SKM-1 (cell line): ENCODE results near the gene LARP6.
A peak's percentile ranks its signal among the peaks of the same experiment; 100 is the strongest.
"Not testable (repeated sequence)": the region's sequence is repeated elsewhere in the genome, so short reads cannot be mapped to it uniquely, and the experiment has no call there.

Source experiments
- DNase-seq: peaks from one replicate; lab custom pipeline; 2025; ENCODE audit not compliant: unreplicated experiment; lab: John Stamatoyannopoulos, UW

LARP6 gene

DNA sequence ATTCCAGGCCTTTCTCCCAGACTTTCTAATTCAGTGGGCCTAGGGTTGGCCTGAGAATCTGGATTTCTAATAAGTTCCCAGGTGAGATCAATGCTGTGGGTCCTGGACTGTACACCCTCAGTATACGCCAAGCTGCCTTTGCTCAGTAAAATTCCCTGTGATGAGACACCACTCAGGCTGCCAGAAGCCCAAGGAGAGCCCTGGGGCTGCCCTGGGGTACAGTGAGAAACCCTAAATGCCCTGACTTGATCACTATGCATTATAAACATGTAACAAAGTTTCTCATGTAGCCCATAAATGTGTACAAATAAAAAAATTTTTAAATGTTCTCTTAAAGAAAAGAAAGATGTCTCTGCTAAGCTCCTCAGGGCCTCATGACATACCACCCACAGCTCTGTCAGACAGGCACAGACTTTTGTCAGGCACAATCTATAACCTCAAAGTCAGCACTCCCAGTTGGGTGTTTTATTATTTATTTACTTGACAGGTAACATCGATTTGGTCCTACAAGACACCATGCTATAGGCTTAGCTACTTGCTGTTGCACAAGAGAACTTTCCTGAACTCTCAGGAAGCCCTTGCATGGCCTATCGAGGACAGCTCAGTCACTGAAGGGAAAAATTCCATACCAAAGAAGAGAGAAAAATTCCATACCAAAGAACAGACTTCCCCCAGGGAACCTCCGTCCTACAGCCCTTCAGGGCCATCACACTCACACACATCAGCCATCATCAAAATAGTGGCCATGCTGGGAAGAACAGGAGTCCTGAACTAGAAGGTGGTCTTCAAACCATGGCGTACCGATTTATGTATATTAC lies 22.7 kb downstream of the LARP6 start:
- DNase-seq, result no peak

DNA sequence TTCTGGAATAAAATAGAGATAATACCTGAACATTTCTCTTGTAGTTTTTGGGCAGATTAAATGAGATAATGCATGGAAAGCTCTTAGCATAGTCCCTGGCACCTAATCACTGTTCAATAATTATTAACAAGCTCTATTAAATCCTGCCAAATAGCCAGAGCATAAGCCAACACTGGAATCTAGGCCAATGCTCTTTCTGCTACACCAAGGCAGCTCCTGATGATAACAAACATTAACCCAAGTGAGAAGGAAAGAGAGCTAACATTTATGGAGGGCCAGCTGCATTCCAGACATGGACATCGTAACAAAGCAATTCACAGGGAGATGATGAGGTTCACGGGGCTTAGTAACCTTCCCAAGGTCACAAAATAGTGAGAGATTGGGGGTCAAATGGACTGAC lies 23.3 kb downstream of the LARP6 start:
- DNase-seq, result no peak

DNA sequence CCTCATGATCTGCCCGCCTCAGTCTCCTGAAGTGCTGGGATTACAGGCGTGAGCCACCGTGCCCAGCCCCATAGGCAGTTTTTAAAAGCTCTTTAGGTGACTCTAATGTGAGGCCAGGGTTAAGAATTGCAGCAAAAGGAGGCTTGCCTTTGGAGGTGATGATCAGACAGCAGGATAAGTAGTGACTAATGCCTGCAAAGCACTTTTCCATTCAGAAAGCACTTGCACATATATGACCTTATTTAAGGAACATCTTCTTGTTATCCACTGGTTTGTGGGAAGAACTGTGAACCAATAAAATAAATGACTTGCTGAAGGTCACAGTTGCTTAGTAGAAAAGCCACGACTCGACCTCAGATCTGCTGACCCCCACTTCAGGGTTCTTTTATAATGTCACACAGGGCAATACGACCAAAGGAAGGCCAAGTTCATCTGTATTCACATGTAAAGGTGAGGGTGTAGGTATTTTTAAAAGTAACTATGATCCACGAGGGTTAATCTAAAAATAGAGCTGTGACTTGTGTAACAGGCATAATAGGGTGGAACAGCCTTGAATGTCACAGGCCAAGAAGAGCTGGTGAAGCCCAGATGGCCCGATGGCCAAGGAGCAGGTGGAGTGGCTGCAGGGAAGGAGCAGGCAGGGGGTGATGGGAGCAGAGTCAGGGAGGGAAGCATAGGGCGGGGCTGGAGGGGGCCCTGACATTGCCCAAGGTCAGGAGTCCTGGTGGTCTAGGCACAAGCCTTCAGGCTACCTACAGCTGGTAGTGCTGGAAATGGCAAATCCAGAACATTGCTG lies 24.4 kb downstream of the LARP6 start:
- DNase-seq, result no peak

DNA sequence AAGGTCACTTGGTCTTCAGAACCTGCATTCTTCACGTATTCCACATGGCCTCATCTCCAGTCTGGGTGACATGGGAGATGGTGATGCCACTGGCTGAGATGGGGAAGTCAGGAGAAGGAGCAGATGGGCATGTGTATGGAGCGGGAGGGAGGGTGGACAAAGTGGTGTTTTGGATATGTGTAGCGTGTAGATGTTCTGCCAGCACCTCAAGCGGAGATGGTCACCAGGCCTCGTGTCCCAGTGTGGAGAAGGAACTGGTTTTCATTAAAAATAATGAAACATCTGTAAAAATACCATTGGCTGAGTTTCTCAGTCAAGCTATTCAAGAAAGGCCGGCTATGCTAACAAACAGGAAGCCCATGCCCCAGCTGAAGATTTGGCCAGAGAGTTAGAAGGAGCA lies 26.2 kb downstream of the LARP6 start:
- no peak for DNase-seq

DNA sequence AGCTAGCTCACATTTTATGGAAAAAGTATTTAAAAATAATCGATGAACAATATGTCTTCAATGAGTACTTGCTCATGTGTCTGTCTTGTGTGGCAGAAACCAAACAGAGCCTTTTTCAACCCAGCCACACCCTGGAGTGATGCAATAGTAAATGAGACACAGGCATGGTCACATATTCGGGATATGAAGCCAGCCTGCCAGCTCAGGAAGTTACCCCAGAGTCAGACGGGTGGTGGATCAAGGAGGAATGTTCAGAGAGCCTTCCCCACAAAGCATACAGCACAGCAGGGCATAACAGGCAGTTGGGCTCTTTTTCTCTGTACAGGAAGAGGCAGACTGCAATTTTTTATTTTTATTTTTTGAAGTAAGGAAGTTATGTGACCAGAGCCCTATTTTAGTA lies 27.3 kb downstream of the LARP6 start:
- DNase-seq, result peak; percentile 12

DNA sequence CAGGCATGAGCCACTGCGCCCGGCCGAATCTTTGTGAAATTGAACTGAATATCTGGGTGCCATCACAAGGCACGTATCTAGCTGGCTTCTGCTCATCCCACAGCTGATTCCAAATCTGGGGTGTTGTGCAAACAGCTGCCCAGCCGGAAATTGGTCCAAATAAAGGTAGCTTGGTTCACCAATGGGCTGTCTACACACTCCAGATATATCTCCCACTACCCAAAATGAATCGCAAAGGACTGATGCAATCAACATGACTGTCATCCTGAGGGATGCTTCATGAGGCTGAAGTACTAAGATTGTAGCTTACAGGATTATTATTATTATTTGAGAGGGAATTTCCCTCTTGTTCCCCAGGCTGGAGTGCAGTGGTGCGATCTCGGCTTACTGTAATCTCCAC lies 28.1 kb downstream of the LARP6 start:
- DNase-seq, result no peak

DNA sequence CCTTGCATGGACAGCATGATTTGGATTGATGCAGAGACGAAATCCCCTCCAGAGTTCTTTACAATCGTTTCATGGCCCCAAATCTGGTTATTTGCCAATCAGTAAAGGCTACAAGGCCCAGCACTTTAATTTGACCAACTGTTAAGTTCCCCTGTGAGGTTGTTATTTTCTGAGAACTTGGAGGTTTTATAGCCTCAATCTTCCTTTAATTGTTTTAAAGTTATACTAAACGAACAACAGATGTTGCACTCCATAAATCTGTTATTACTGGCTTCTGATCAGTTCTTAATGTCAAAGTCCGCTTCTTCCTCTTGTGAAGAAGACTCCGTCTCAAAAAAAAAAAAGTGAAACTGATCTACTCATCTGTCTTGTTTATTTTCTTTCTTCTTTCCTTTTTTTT lies 30.8 kb downstream of the LARP6 start:
- no peak for DNase-seq

DNA sequence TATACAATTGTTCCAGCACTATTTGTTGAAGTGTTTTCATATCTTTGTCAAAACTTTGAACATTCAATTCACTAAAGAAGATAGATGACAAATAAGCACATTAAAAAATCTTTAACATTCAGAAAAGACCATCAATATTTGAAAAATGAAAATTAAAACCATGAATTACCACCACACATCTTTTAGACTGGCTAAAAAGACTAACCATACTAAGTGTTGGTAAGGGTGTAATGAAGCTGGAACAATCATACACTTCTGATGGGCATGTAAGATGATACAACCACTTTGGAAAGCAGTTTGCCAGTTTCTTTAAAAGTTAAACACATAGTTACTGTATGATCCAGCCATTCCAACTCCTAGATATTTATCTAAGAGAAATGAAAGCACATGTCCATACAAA lies 33.7 kb downstream of the LARP6 start:
- no peak for DNase-seq

DNA sequence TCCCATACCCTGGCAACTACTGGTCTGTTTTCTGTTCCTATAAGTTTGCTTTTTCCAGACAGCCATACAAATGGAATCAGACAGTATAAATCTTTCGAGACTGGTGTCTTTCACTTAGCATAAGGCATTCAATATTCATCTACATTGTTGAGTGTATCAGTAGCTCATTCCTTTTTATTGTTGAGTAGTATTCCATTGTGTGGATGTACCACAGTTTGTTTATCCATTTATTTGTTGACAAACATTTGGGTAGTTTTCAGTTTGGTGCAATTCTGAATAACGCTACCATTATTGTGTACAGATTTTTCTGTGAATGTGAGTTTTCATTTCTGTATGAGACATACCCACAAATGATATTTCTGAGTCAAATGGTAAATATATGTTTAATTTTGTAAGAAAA lies 35.4 kb downstream of the LARP6 start:
- no peak for DNase-seq

DNA sequence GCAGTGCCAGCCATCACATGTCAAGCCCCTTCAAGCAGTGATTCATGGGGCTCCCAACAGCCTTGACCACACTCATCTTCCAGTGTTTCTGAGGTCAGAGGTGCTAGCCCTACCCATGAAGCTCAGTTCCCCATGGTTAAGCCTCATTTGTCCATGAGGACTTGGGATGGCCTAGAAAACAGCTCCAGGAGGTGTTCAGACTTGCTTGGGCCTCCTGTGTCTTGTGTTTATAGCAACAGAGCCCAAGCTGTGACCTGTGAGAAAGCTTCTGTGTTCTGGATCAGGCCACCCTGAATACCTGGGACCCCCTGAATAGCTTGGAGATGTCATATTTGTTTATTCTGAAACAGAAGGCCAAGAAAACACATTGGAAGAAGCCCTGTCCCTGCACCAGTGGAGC lies 36.7 kb downstream of the LARP6 start:
- DNase-seq, result no peak

DNA sequence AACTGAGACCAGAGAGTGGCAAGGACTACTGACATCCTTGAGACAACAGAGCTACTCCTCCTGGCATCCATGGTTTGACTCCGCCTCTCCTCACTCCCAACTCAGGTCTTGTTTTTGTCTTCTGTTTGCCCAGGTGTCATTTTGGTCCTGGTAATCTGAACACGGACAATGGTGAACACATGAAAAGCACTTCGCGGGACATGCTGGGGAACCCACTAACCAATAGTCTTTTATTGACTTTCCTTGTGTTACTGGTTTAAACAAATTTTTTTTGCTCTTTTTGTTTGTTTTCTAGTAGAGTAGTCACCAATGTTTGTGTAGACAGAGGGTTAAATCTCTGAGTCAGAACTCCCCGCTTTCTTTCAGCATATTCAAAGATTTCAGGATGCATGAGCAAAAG lies 38.4 kb downstream of the LARP6 start:
- DNase-seq, result no peak

DNA sequence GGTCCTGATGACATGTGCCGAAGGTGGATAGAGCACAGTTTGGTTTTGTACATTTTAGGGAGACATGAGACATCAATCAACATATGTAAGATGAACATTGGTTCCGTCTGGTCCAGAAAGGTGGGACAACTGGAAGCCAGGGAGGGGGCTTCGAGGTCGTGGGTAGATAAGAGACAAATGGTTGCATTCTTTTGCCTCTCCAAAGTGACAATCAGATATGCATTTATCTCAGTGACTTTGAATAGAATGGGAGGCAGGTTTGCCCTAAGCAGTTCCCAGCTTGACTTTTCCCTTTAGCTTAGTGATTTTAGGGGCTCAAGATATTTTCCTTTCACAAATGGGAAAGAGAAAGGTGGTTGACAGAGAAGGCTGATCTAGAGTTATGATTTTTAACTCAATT lies 38.9 kb downstream of the LARP6 start:
- DNase-seq, result not testable (repeated sequence)

DNA sequence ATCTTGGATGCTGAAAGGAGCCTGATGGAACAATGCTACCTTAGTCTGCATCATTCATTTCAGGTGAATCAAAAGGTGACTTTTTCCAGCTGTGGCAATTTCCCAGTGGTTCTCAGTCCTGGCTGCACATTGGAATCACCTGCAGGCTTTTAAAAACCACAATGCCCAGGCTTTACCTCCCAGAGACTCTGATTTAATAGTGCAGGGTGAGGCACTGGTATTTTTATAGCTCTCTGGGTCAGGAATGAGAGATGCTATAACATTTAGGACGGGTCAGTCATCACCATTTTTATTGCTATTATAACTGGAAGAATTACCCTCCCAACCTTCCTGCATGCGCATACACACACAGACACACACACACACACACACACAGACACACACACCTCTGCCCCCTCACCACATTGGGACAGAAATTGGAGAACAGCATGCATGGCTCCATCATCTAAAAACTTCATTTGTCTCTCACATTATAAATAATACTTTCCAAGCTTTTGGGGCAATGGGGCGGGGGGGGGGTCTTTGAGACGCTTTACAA lies 41.1 kb downstream of the LARP6 start:
- DNase-seq, result no peak

DNA sequence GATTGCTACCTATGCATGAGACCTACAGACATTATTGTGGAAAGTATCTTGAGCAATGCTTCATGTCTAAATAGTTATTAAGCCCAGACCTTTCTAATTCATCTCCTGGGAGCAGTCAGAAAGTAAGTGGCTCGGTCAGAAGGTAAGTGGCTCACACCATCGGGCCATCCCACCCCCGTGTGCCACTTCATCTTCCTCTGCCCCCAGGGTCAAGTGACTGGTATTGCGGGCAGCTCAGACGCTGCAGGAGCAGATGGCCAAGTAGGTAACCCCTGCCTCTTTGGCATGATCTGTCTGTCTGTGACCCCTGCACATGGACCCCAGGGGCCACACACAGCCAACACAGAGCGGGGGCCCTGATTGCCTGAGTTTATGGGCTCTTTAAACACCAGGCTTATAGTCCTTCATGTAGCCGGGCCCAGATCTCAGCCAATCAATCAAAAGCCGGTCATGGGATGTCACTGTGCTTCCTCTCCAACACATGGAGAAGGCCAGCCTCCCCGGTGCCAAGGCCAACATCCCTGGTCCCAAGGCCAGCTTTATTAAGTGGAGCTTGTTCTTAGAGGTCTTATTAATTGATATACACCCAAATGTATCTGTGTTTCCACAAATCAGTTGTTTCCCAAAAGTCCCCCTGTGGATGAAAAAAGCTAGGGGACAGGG lies 42.9 kb downstream of the LARP6 start:
- no peak for DNase-seq

DNA sequence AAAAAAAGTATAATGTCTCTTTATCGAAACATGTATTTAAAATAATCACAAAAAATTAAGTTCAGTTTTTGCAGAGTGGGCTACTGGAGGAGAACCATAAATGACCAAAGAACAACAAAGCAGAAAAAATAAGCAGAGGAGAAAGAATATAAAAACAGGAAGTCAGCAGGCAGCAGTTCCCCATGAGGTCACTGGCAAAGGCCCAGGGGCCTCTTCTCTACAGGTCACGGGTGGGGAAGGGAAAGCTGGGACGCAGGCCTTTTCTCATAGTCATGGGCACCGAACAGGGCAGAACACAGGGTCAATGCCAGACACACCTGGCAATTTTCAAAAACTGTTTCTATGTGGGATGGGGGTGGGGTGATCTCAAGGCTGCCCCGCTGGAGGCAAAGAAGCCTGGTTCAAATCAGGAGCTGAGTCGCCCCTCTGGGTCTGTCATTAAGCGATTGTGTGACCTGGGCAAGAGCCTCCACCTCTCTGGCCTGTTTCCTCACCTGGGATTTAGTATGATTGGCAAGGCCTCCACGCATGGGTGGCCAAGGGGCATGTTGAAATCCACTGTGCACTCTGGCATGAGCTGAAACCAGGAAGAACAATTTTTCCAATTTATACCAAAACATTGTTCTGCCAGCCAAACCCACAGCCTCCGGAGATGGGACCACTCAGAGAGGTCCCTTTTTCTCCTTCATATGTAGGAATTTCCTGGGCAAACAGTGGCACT lies 46.8 kb downstream of the LARP6 start:
- DNase-seq, result peak; percentile 19

DNA sequence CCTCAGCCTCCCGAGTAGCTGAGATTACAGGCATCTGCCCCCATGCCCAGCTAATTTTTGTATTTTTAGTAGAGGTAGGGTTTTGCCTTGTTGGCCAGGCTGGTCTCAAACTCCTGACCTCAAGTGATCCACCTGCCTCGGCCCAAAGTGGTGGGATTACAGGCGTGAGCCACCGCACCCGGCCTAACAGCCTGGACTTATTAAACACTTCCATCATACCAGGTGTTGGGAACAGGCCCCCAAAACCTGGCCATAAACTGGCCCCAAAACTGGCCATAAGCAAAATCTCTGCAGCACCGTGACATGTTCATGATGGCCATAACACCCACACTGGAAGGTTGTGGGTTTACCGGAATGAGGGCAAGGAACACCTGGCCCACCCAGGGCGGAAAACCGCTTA lies 49.6 kb downstream of the LARP6 start:
- DNase-seq, result not testable (repeated sequence)

DNA sequence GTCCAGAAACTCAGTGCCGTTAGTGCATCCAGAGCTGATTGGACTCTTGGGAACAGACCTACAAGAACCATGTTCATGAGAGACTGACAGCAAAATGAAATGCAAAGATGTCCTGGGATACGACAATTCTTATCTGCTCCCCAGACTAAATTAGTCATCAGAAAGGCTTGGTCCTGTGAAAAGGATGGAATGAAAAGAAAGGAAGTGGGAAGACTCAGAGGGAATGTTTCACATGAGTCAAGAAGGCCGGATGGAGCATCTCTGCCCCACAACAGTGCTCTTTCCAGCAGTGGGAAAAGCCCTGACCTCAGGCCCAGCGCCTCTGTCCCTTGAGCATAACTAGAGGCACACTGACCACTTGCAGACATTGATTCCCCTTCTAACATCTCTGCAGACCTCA lies 51.3 kb downstream of the LARP6 start:
- DNase-seq, result no peak

DNA sequence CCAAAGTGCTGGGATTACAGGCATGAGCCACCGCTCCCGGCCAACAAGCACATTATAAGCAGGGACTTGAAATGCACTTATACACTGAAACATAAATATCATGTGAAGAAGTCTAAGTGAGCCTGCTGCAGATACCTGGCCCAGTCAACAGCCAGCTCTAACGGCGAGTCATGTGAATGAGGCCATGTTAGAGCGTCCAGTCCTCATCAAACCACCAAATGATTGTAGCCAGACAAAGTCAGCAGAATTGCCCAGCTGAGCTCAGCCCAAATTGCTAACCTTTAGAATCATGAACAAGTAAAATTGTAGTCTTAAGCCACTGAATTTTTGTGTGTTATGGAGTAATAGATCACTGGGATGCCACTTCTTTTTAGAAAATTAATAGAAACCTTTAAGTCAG lies 52.8 kb downstream of the LARP6 start:
- DNase-seq, result no peak

DNA sequence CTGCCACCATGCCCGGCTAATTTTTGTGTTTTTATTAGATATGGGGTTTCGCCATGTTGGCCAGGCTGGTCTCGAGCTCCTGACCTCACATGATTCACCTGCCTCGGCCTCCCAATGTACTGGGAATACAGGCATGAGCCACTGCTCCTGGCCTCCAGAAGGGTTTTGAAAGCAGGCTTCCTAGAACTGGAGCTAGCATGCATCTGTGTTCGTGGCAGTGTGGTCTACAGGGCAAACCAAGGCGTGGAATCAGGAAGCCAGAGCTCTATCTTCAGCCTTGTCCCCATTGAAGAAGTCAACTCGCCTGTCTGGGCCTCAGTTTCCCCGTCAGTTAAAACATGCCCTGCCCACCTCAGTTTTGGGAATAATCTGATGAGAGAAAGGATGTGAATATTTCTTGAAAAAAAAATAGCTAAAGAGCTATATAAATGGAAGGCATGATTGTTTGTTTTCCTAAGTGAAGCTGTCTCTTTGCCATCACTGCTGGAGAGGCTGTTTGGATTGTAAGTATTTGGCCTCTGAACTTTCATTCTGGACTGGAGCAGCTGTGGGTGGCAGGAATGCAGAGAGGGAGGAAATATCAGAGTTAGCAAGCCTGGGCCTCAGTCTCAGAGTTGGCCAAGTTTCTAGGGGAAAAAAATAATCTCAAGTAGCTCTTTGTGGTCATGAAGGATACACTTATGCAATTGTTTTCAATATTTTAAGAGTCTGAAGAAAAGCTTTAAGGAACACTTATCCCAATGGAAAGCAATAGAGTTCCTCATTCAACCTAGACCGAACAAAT lies 54.1 kb downstream of the LARP6 start:
- no peak for DNase-seq

DNA sequence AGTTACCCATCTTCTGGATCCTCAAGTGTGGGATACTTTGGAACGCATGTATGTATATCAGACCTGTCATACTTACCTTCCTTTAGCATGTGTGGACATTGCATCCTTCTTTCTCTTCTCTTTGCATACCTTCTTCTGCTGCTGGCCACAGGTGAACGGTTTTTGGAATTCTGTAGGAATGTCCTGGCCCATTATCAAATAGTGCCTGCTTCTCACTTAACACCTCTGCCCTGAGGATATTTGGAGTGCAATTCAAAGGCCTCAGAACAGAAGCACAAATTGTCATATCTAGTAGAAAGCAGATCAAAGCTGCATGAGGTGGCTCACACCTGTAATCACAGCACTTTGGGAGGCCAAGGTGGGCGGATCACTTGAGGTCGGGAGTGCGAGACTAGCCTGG lies 56.5 kb downstream of the LARP6 start:
- DNase-seq, result no peak
